ACHN (cell line): ENCODE data around the gene ECE1.

Experiments used
- DNase-seq: peaks from one replicate; pipeline ENCODE4 v3.0.0-alpha.2; 2015
- in situ Hi-C: cut with HindIII; loops from 2 replicates; pipeline ENCODE4 v1.10.0; 2017; ENCODE audit warnings: low sequenced_read_pairs, low pct_ligation_motif_present, low pct_unique_long_range_greater_than_20kb

The ECE1 gene

GRCh38 chr1:21313886-21314721, 23.8 kb upstream of the ECE1 start:
- DNase-seq: no peak
- in situ Hi-C loops: no loop called here

- in situ Hi-C loops: no loop called here
- DNase-seq: no peak
These were observed 23.1 kb upstream of the ECE1 start for GRCh38 chr1:21313203-21313885.

- in situ Hi-C loops: no loop called here
- DNase-seq: no peak
These were observed 22.2 kb upstream of the ECE1 start for GRCh38 chr1:21312407-21312992.

GRCh38 chr1:21311016-21311415, 20.8 kb upstream of the ECE1 start:
- no peak for DNase-seq
- in situ Hi-C loops: no loop called here

- in situ Hi-C loops: no loop called here
- DNase-seq: peak; percentile 29
These were observed 18.8 kb upstream of the ECE1 start for GRCh38 chr1:21308847-21309652.

GRCh38 chr1:21308330-21308729, 18.1 kb upstream of the ECE1 start:
- DNase-seq: no peak
- in situ Hi-C loops: no loop called here

GRCh38 chr1:21307663-21308305, 17.5 kb upstream of the ECE1 start:
- in situ Hi-C loops: no loop called here
- no peak for DNase-seq

GRCh38 chr1:21307210-21307609, 16.9 kb upstream of the ECE1 start:
- no peak for DNase-seq
- in situ Hi-C loops: no loop called here

- DNase-seq: no peak
- in situ Hi-C loops: no loop called here
These were observed 15.6 kb upstream of the ECE1 start for GRCh38 chr1:21305900-21306189.

- in situ Hi-C loops: no loop called here
- DNase-seq: no peak
These were observed 15.1 kb upstream of the ECE1 start for GRCh38 chr1:21305155-21305899.

- in situ Hi-C loops: no loop called here
- DNase-seq: no peak
These were observed 14.2 kb upstream of the ECE1 start for GRCh38 chr1:21304488-21304887.

GRCh38 chr1:21302747-21303715, 12.8 kb upstream of the ECE1 start:
- no peak for DNase-seq
- in situ Hi-C loops: no loop called here

- in situ Hi-C loops: no loop called here
- no peak for DNase-seq
These were observed 11.7 kb upstream of the ECE1 start for GRCh38 chr1:21301794-21302440.

GRCh38 chr1:21300774-21301173, 10.5 kb upstream of the ECE1 start:
- no peak for DNase-seq
- in situ Hi-C loops: no loop called here

- no peak for DNase-seq
- in situ Hi-C loops: no loop called here
These were observed 9.6 kb upstream of the ECE1 start for GRCh38 chr1:21299780-21300395.

GRCh38 chr1:21298981-21299391, 8.7 kb upstream of the ECE1 start:
- no peak for DNase-seq

More at GRCh38 chr1:21298981-21299391, 8.7 kb upstream of the ECE1 start:
- in situ Hi-C loops: no loop called here
